ENCODE results near the gene SNX33.
"Not testable (repeated sequence)": the region's sequence is repeated elsewhere in the genome, so short reads cannot be mapped to it uniquely, and the experiment has no call there.

SNX33 gene

GRCh38 chr15:75683646-75684312 is 36.1 kb downstream of the SNX33 start:
- DNase-seq (ENCODE audit: low read depth), result not testable (repeated sequence)

- DNase-seq (ENCODE audit: low read depth), result no peak
Observed at GRCh38 chr15:75684648-75685047, 36.9 kb downstream of the SNX33 start.

GRCh38 chr15:75685195-75685594 is 37.5 kb downstream of the SNX33 start:
- DNase-seq (ENCODE audit: low read depth), result no peak

- not testable (repeated sequence) for DNase-seq (ENCODE audit: low read depth)
Observed at GRCh38 chr15:75686212-75686642, 38.5 kb downstream of the SNX33 start.

- DNase-seq (ENCODE audit: low read depth), result no peak
Observed at GRCh38 chr15:75687486-75688277, 40.0 kb downstream of the SNX33 start.

- DNase-seq (ENCODE audit: low read depth), result no peak
Observed at GRCh38 chr15:75688278-75688557, 40.5 kb downstream of the SNX33 start.

- no peak for DNase-seq (ENCODE audit: low read depth)
Observed at GRCh38 chr15:75688831-75689230, 41.1 kb downstream of the SNX33 start.

GRCh38 chr15:75689429-75689828 is 41.7 kb downstream of the SNX33 start:
- not testable (repeated sequence) for DNase-seq (ENCODE audit: low read depth)

- not testable (repeated sequence) for DNase-seq (ENCODE audit: low read depth)
Observed at GRCh38 chr15:75692311-75692710, 44.6 kb downstream of the SNX33 start.

GRCh38 chr15:75693028-75693427 is 45.3 kb downstream of the SNX33 start:
- DNase-seq (ENCODE audit: low read depth), result not testable (repeated sequence)

- DNase-seq (ENCODE audit: low read depth), result peak; percentile 64
Observed at GRCh38 chr15:75693501-75694240, 46.0 kb downstream of the SNX33 start.

GRCh38 chr15:75694241-75695182 is 46.8 kb downstream of the SNX33 start:
- DNase-seq (ENCODE audit: low read depth), result peak; percentile 96

- DNase-seq (ENCODE audit: low read depth), result no peak
Observed at GRCh38 chr15:75695220-75695619, 47.5 kb downstream of the SNX33 start.

GRCh38 chr15:75695634-75696310 is 48.1 kb downstream of the SNX33 start:
- DNase-seq (ENCODE audit: low read depth), result no peak

- DNase-seq (ENCODE audit: low read depth), result no peak
Observed at GRCh38 chr15:75696311-75696720, 48.6 kb downstream of the SNX33 start.

- no peak for DNase-seq (ENCODE audit: low read depth)
Observed at GRCh38 chr15:75696854-75697259, 49.1 kb downstream of the SNX33 start.

- DNase-seq (ENCODE audit: low read depth), result no peak
Observed at GRCh38 chr15:75697523-75697922, 49.8 kb downstream of the SNX33 start.

GRCh38 chr15:75697974-75698747 is 50.4 kb downstream of the SNX33 start:
- not testable (repeated sequence) for DNase-seq (ENCODE audit: low read depth)

GRCh38 chr15:75699517-75699916 is 51.8 kb downstream of the SNX33 start:
- DNase-seq (ENCODE audit: low read depth), result not testable (repeated sequence)

All from GM04504 (cell line).